Loucy (cell line): Measurements from ENCODE around the gene HUS1B.

Source experiments
- H2AFZ ChIP-seq: fragments of 200-600 bp; sonication (generic); 2 replicates; pipeline ENCODE4 v1.6.0; 2016; ENCODE audit warnings: antibody characterized with exemption, mild to moderate bottlenecking, low read length, moderate library complexity
- H3F3A ChIP-seq: fragments of 200-600 bp; 2 replicates; pipeline ENCODE4 v1.6.0; 2016; ENCODE audit warnings: antibody characterized with exemption, low read depth, mild to moderate bottlenecking
- H3K27me3 ChIP-seq: fragments of 200-600 bp; sonication (generic); 2 replicates; pipeline ENCODE4 v1.6.1; 2014; ENCODE audit warnings: low read length, mild to moderate bottlenecking; ENCODE audit not compliant: insufficient read depth, poor library complexity, severe bottlenecking
- H3K36me3 ChIP-seq: fragments of 200-600 bp; sonication (generic); 2 replicates; pipeline ENCODE4 v1.6.1; 2016; ENCODE audit warnings: low read length; ENCODE audit not compliant: insufficient read depth
- H3K4me1 ChIP-seq: fragments of 200-600 bp; sonication (generic); 2 replicates; pipeline ENCODE4 v1.5.1; 2014; ENCODE audit warnings: low read length, mild to moderate bottlenecking; ENCODE audit not compliant: insufficient read depth, poor library complexity, severe bottlenecking
- H3K4me2 ChIP-seq: fragments of 200-600 bp; sonication (generic); 2 replicates; pipeline ENCODE4 v1.6.0; 2014; ENCODE audit warnings: antibody characterized with exemption, low read length, low read depth, mild to moderate bottlenecking; ENCODE audit not compliant: poor library complexity, severe bottlenecking
- H3K4me3 ChIP-seq: fragments of 200-600 bp; sonication (generic); 2 replicates; pipeline ENCODE4 v1.5.1; 2014; ENCODE audit warnings: low read length, mild to moderate bottlenecking, mixed read lengths; ENCODE audit not compliant: poor library complexity, severe bottlenecking
- H3K79me2 ChIP-seq: fragments of 200-600 bp; sonication (generic); 2 replicates; pipeline ENCODE4 v1.6.1; 2014; ENCODE audit warnings: low read length; ENCODE audit not compliant: insufficient read depth
- H3K9ac ChIP-seq: fragments of 200-600 bp; sonication (generic); 2 replicates; pipeline ENCODE4 v1.6.0; 2014; ENCODE audit warnings: mild to moderate bottlenecking, low read depth, low read length, moderate library complexity; ENCODE audit not compliant: poor library complexity, severe bottlenecking
- H3K9me2 ChIP-seq: fragments of 200-600 bp; sonication (generic); replicated peaks from 2 replicates; pipeline ENCODE4 v1.6.1; 2016; ENCODE audit warnings: low read depth, low read length, mixed read lengths
- H3K9me3 ChIP-seq: fragments of 200-600 bp; sonication (generic); 2 replicates; pipeline ENCODE4 v1.6.1; 2014; ENCODE audit warnings: mild to moderate bottlenecking, antibody characterized with exemption, low read length, low read depth; ENCODE audit not compliant: insufficient read depth
- H4K20me1 ChIP-seq: fragments of 200-600 bp; sonication (generic); 2 replicates; pipeline ENCODE4 v1.6.0; 2014; ENCODE audit warnings: antibody characterized with exemption, low read length, mild to moderate bottlenecking; ENCODE audit not compliant: insufficient read depth, poor library complexity, severe bottlenecking
- CTCF ChIP-seq: fragments of 200-600 bp; sonication (generic); conservative IDR thresholded peaks from 2 replicates; pipeline ENCODE4 v1.5.1; 2014; ENCODE audit warnings: mild to moderate bottlenecking, antibody characterized with exemption, low read length
- EZH2phosphoT487 ChIP-seq: fragments of 200-600 bp; IDR thresholded peaks from 2 replicates; pipeline ENCODE4 v1.6.1; 2018; ENCODE audit warnings: antibody characterized with exemption, mild to moderate bottlenecking, moderate library complexity, borderline replicate concordance

The HUS1B gene

DNA sequence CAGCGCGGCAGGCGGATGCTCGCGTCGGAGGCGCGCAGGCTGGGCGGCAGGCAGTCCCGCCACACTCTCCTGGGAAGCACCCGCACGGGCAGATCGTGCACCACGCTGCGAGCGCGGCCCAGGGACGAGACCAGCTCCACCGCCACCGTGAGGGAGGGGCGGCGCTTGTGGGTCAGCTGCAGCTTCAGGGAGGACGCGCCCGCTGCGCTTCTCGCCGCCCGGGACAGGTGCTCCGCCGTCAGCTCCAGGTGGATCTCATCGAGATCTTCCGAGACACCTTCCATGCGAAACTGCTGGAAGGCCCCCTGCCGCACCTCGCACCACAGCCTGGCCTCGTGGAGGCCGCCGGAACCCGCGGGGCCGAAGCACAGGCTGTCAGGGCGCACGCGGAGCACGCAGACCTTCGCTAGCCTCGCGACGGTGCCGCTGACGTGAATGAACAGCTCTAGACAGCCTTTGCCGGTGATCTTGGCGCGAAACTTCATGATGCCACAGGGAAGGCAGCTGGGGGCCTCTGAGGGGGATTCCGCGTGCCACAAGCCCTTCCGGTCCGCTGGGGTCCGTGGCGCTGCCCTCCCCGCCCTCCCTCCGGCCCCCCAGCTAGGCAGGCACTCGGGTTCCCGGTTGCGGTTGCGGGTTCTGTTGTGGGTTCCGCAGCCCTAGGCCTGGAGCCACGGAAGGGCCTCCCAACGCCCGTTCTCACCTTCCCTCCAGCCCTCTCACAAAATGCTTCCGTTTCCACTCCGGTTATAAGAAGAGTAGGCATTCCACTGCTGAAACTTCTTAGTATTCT is at the start of gene HUS1B:
Gene HUS1B, minus strand, starts transcription at position 641 of the 793 bp plus-strand sequence. Its CDS starts 156 bp downstream, at position 485.
- Histone ChIP-seq H3K27me3 (no peaks in the 10 kb centered on the region), H4K20me1 (peaks cover 2% of the 10 kb centered on the region), H3K9me3 (no peaks in the 10 kb centered on the region), H3K36me3 (no peaks in the 10 kb centered on the region), H3K79me2 (peaks cover 32% of the 10 kb centered on the region), H2AFZ (no peak within 1 kb of the TSS), H3K4me2 (peak within 1 kb of the TSS; percentile 58), H3K9me2 (no peaks in the 10 kb centered on the region), H3K4me1 (peaks cover 42% of the 10 kb centered on the region), H3K4me3 (peak within 1 kb of the TSS; percentile 25), H3F3A (no peaks in the 10 kb centered on the region), H3K9ac (peak within 1 kb of the TSS; percentile 29)
- TF ChIP-seq EZH2phosphoT487, result no peak
- no peak for TF ChIP-seq CTCF

DNA sequence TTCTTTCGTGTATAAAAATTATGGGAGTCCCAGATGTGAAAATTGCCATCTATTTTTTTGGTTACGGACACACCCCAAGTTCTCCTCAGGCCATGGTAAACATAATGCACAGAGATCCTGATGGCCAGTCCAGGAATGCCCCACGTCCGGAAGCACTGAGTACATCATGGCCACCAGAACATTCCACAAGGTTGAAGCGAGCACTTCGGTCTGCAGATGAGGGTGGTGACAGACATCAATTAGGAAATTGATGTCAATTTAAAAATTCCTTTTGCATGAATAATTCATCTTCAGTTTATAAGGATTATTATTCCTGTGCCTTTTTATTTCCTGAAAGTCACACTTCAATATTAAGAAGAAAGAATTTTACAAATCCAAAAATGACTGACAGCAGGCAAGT is 49.2 kb upstream of the HUS1B start:
- TF ChIP-seq EZH2phosphoT487 (no peak), CTCF (no peak)
- H3K27me3 ChIP-seq, result no peaks in the 10 kb centered on the region
- H3K4me2 ChIP-seq, result no peak overlapping the region
- no peaks in the 10 kb centered on the region for H3K36me3 ChIP-seq
- no peak overlapping the region for H3K9ac ChIP-seq
- no peaks in the 10 kb centered on the region for H3K9me2 ChIP-seq
- H3K4me3 ChIP-seq, result no peak overlapping the region
- no peak overlapping the region for H2AFZ ChIP-seq
- no peaks in the 10 kb centered on the region for H3F3A ChIP-seq
- H4K20me1 ChIP-seq, result no peaks in the 10 kb centered on the region
- peaks cover 17% of the 10 kb centered on the region for H3K4me1 ChIP-seq
- no peaks in the 10 kb centered on the region for H3K9me3 ChIP-seq
- no peaks in the 10 kb centered on the region for H3K79me2 ChIP-seq

- Histone ChIP-seq H3K9ac (no peak overlapping the region), H3K36me3 (no peaks in the 10 kb centered on the region), H2AFZ (no peak overlapping the region), H3K9me2 (no peaks in the 10 kb centered on the region), H3F3A (no peaks in the 10 kb centered on the region), H3K4me1 (peaks cover 10% of the 10 kb centered on the region), H3K4me2 (no peak overlapping the region), H3K79me2 (no peaks in the 10 kb centered on the region), H3K27me3 (no peaks in the 10 kb centered on the region), H4K20me1 (no peaks in the 10 kb centered on the region), H3K9me3 (no peaks in the 10 kb centered on the region), H3K4me3 (no peak overlapping the region)
- no peak for TF ChIP-seq EZH2phosphoT487
- TF ChIP-seq CTCF, result no peak
These were observed 48.1 kb upstream of the HUS1B start for GRCh38 chr6:705047-705446.
